NCI-H2107 treated with DMSO at 0.1 percent for 48 hours (cell line): ENCODE results near the gene TMIGD1.
"Not testable (repeated sequence)": the region's sequence is repeated elsewhere in the genome, so short reads cannot be mapped to it uniquely, and the experiment has no call there.

Experiments
- DNase-seq: peaks from one replicate; lab custom pipeline; 2025; ENCODE audit not compliant: unreplicated experiment; lab: John Stamatoyannopoulos, UW

The TMIGD1 gene

GRCh38 chr17:30358055-30358760, 24.4 kb upstream of the TMIGD1 start:
- no peak for DNase-seq

DNA sequence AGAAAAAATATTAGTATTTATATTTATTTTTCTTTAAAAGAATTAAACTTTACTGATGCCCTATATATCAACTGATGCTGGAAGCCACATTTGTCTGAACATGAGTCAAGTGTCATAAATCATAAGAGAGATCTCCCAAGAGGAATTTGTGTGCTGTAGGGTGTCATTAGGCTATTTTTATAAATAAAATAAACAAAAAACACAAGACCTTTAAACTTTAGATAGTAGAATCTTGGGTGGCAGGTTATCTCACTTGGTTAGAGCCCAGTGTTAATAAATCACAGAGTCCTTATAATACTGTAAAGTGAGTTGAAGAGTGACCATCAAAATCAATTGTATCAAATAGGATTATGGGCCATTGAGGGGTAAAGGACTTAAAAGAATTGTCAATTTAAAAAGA, 23.6 kb upstream of the TMIGD1 start:
- DNase-seq: no peak

DNA sequence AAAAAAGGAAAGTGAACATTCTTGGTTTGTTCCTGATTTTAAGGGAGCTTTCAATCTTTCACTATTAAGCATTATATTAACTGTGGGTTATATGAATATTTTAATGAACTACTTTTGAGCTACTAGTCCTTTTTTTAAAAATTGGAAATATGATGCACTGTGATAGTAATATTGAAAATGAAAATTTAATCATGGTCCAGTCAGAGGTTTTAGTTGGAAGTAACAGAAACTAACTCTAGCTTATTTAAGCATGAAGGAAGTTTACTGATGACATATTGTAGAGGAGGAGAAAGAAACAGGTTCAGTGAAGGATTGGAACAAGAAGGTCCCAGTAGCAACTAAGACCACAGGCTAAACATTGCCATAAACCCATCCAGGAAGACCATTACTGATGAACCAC, 20.8 kb upstream of the TMIGD1 start:
- no peak for DNase-seq

GRCh38 chr17:30352240-30352814, 18.5 kb upstream of the TMIGD1 start:
- no peak for DNase-seq

DNA sequence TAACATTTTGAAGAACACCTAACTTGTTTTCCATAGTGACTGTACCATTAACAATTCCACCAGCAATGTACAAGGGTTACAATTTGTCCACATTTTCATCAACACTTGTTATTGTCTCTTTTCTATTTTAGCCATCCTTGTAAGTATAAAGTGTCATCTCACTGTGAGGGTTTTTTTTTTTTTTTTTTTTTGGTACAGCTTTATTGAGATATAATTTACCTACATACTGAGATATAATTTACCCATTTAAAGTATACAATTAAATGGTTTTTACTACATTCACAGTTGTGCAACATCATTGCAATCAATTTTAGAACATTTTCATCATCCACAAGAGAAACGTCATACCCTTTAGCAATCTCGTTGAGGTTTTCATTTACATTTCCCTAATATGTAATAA, 17.9 kb upstream of the TMIGD1 start:
- DNase-seq: no peak

- not testable (repeated sequence) for DNase-seq
Observed at GRCh38 chr17:30351263-30351662, 17.4 kb upstream of the TMIGD1 start.

DNA sequence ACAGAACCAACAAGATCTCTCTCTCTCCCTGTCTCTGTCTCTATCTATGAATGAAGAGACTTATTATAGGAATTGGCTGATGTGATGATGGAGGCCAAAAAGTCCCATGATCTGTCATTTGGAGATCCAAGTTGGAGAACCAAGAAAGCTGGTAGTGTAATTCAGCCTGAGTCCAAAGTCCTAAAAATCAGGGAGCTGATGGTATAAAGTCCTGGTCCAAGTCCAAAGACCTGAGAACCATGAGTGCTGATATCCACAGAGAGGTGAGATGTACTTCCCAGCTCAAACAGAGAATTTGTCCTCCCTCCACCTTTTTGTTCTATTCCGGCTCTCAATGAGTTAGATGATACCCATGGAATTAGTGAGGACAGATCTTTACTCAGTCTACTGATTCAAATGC, 15.4 kb upstream of the TMIGD1 start:
- no peak for DNase-seq

DNA sequence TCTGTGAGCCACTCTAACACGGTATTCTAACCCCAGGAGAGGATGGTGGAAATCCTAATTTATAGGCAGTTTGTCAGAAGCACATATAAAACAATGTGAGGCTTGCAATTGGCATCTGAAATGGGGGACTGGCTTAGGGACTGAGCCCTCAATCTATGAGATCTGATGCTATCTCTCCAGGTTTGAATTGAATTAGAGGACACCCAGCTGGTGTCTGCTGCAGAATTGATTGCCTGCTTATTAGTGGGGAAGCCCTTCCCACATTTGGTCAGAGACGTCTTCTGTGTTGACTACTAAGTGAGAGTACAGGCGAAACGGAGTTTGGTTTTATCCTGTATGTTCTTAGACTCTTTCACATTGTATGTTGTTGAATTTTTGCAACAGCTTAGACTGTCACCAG, 13.6 kb upstream of the TMIGD1 start:
- no peak for DNase-seq

DNA sequence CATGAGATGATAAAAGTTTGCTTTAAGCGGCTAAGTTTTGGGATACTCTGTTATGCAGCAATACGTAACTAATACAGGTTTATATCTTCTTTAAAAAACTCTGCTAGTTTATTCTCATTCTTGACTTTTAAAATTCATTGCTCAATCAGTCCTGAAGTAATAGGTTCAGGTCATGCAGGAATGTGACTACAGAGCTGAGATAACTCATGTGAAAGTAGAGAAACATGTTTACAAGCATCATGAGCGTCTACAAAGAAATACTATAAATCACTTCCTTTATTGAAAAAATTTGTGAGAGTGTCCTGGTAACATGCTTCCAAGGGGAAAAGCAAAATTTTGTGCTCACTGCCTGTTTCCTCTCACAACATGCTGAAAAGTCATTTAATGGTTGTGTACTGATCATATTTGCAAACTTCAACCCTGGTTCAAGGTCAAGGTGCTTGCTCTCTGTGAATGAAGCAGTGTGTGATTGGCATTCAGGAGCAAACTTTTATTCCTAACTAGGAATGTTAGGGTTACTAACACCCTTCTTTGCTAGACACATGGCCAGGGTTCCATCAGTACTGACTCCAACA, 12.5 kb upstream of the TMIGD1 start:
- no peak for DNase-seq

DNA sequence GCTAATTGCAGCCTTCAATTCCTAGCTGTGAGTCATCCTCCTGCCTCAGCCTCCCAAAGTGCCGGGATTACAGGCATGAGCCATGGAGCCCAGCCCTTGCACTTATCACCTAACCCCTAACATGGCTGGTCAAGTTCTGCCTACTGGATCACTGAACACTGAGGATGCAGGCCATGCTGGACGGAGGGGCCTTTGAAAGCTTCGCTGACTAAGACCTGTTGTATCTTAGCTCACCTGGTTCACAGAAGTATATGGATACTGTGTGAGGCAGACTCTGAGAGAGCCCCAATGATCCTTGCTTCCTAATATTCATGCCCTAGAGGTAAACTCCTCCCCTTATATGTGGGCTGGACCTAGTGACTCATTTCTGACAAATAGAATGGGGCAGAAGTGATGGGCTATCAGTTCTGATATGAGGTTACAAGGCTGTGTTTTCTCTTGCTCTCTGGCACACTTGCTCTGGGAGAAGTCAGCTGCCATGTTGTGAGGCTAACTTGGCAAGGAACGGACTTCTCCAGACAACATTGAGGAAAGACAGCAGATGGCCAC, 11.7 kb upstream of the TMIGD1 start:
- no peak for DNase-seq

- no peak for DNase-seq
Observed at GRCh38 chr17:30345089-30345433, 11.2 kb upstream of the TMIGD1 start.

- peak; percentile 34 for DNase-seq
Observed at GRCh38 chr17:30344283-30345088, 10.6 kb upstream of the TMIGD1 start.

GRCh38 chr17:30343796-30344195, 9.9 kb upstream of the TMIGD1 start:
- DNase-seq: no peak

DNA sequence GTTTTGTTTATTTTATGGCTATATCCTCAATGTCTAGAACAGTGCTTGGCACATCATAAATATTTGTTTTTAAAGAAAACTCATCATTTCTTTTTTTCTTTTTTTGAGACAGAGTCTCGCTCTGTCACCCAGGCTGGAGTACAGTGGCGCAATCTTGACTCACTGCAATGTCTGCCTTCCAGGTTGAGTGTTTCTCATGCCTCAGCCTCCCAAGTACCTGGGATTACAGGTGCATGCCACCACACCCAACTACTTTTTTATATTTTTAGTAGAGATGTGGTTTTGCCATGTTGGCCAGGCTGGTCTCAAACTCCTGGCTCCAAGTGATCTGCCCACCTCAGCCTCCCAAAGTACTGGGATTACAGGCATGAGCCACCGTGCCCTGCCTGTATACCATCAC, 9.4 kb upstream of the TMIGD1 start:
- DNase-seq: not testable (repeated sequence)

- no peak for DNase-seq
Observed at GRCh38 chr17:30341703-30342249, 7.9 kb upstream of the TMIGD1 start.

- DNase-seq: no peak
Observed at GRCh38 chr17:30340801-30341356, 7.0 kb upstream of the TMIGD1 start.

- no peak for DNase-seq
Observed at GRCh38 chr17:30339086-30339485, 5.2 kb upstream of the TMIGD1 start.

- DNase-seq: no peak
Observed at GRCh38 chr17:30337393-30337999, 3.6 kb upstream of the TMIGD1 start.

DNA sequence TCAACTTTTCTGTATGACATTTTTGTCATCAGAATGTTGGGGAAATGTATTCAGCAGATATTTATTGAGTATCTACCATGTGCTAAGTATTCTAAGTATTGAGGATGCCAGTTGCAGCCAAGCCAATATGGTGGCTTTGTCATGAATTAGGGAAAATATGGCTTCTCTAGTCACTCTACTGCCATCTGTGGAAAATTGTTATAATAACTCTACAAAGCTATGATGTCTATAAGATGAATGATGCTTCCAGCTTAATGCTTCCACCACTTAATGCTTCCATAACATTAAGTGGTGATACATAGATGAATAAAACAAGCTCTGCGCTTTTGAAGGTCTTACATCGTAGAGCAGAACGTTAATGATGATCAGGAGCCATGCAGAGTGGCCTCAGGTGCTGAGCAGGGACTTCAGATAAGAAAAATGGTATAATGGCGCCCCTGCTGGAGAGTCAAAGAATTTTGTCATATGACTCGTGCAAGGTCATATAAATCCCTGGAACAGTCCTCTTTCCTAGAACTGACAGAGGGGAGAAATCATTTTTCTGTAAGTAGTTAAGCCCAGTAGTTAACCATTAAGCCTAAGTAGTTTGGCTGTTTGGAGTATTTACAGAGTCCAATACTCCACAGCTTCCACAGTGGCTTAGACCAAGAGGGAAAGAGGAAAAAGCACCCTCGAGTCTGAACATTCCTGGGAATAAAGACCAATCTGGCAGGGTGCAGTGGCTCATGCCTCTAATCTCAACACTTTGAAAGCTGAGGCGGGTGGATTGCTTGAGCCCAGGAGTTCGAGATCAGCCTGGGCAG, 2.7 kb upstream of the TMIGD1 start:
- DNase-seq: peak; percentile 71

GRCh38 chr17:30334421-30334820, 564 bp upstream of the TMIGD1 start:
- DNase-seq: no peak
